GM12891 (cell line): Measurements from ENCODE around the gene ABCB6.

Experiments
- POLR2A ChIP-seq: IDR thresholded peaks from 2 replicates; pipeline ENCODE4 v1.6.1; 2011; ENCODE audit warnings: low read depth, low read length, control low read depth
- POLR2AphosphoS5 ChIP-seq: IDR thresholded peaks from 2 replicates; pipeline ENCODE4 v1.6.1; 2011; ENCODE audit warnings: low read depth, low read length, control low read depth
- TAF1 ChIP-seq: IDR thresholded peaks from 2 replicates; pipeline ENCODE4 v1.6.1; 2011; ENCODE audit warnings: low read depth, low read length, control low read depth

DNA sequence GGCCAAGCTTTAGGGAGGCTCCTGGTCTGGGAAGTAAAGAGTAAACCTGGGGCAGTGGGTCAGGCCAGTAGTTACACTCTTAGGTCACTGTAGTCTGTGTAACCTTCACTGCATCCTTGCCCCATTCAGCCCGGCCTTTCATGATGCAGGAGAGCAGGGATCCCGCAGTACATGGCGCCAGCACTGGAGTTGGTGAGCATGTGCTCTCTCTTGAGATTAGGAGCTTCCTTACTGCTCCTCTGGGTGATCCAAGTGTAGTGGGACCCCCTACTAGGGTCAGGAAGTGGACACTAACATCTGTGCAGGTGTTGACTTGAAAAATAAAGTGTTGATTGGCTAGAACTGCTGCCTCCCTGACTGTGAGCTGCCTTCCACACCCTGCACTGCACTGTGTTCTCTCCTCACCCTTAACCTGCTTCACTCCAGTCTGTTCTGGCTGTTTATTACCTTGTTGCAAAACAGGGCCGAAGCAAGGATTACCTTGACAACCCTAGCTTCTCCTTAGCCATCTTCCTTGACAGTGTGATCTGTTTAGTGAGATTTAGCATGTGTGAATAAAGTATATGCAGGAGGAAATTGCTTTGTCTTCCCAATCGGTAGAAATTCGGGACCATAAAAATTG, 35.5 kb downstream of the ABCB6 start:
- TF ChIP-seq POLR2AphosphoS5: no peak
- TF ChIP-seq TAF1: no peak
- TF ChIP-seq POLR2A: no peak
